K562 (cell line): ENCODE results near the gene TGFA. TPM values are rescaled to one million over a fixed set of nuclear protein-coding genes. Genes with fewer than 3 reads are reported as not detected.

Experiments used
- ATAC-seq: fragments of 200-7000 bp; cut with Tn5 transposase; 3 replicates; pipeline ENCODE4 v1.9.1; 2020; ENCODE audit warnings: moderate library complexity
- Bru-seq: library from RNA; stranded (reverse); fragments of 400-500 nt; gene quantifications from one replicate; lab custom pipeline; 2021; lab: Mats Ljungman, UMichigan
- BruChase-seq, 2 experiments: library from RNA; stranded (reverse); fragments of 400-500 nt; gene quantifications; one replicate each; lab custom pipeline; 2021; lab: Mats Ljungman, UMichigan
- BruUV-seq: library from RNA; stranded (reverse); fragments of 400-500 nt; replicated peaks from 2 replicates; lab custom pipeline; 2021; lab: Mats Ljungman, UMichigan
- CTCF ChIA-PET: fragments of 300-600 bp; formaldehyde crosslinking; extraction: SDS; loops from one replicate; lab custom pipeline; 2021; ENCODE audit warnings: low intra/inter-chr PET ratio; lab: Yijun Ruan, JAX
- POLR2A ChIA-PET: fragments of 300-600, 350-650 bp; sonication (Branson Sonifier 250); formaldehyde crosslinking; extraction: SDS; loops from one replicate; lab custom pipeline; 2021; ENCODE audit warnings: antibody characterized with exemption, inconsistent platforms; lab: Yijun Ruan, JAX
- DNase-seq, 4 experiments: peaks; one replicate each; pipeline versions ENCODE4 v3.0.0 to v3.0.0-alpha.2; 2011 to 2018; ENCODE audit warnings: low spot score in 3 of 4, mixed read lengths in 3 of 4; ENCODE audit errors: extremely low read depth in 1 of 4
- FAIRE-seq: peaks from 2 replicates; lab custom pipeline; 2011; peaks lifted over from hg19 to GRCh38; lab: Jason Lieb, UNC
- H2AFZ ChIP-seq: 2 replicates; pipeline ENCODE4 v1.6.0; 2011; ENCODE audit warnings: low read depth, low read length, control low read depth, inconsistent platforms
- H3K27ac ChIP-seq: fragments of 200-600 bp; 3 replicates; pipeline ENCODE4 v1.8.0; 2011; ENCODE audit warnings: low read depth, mild to moderate bottlenecking, control low read depth, inconsistent platforms, low read length, moderate library complexity, mixed read lengths; ENCODE audit errors: extremely low read depth
- H3K27me3 ChIP-seq, 2 experiments: fragments of 300-600 bp in 1 of 2; 2 replicates in 1 of 2; 3 replicates in 1 of 2; pipeline versions ENCODE4 v1.6.0 to v1.8.0; 2011; ENCODE audit warnings: inconsistent platforms in 2 of 2, low read length in 2 of 2, mild to moderate bottlenecking in 1 of 2, mixed read lengths in 1 of 2, moderate library complexity in 1 of 2; ENCODE audit not compliant: control insufficient read depth in 2 of 2, insufficient read depth in 2 of 2
- H3K36me3 ChIP-seq: fragments of 300-600 bp; 3 replicates; pipeline ENCODE4 v1.8.0; 2011; ENCODE audit warnings: mild to moderate bottlenecking, low read length, inconsistent platforms; ENCODE audit not compliant: control insufficient read depth, insufficient read depth
- H3K4me1 ChIP-seq, 2 experiments: fragments of 200-600 bp in 1 of 2; replicated peaks in 1 of 2; 2 replicates in 1 of 2; 3 replicates in 1 of 2; pipeline versions ENCODE4 v1.5.1 to v1.8.0; 2011; ENCODE audit warnings: inconsistent platforms in 2 of 2, low read length in 2 of 2, mild to moderate bottlenecking in 1 of 2, mixed read lengths in 1 of 2, moderate library complexity in 1 of 2; ENCODE audit not compliant: control insufficient read depth in 2 of 2, insufficient read depth in 2 of 2
- H3K4me2 ChIP-seq: 2 replicates; pipeline ENCODE4 v1.6.1; 2011; ENCODE audit warnings: low read length, control low read depth, inconsistent platforms, mixed read lengths; ENCODE audit not compliant: insufficient read depth
- H3K4me3 ChIP-seq: fragments of 200-600 bp; sonication (generic), shearing (Covaris generic); 2 replicates; pipeline ENCODE4 v1.5.1; 2016; ENCODE audit warnings: control low read depth, inconsistent platforms
- H3K79me2 ChIP-seq: fragments of 200-600 bp; 3 replicates; pipeline ENCODE4 v1.8.0; 2011; ENCODE audit warnings: low read length, inconsistent platforms; ENCODE audit not compliant: control insufficient read depth, insufficient read depth
- H3K9ac ChIP-seq, 2 experiments: 2 replicates each; pipeline versions ENCODE4 v1.6.0 to v1.6.1; 2011; ENCODE audit warnings: low read depth in 2 of 2, low read length in 2 of 2, control low read depth in 1 of 2, inconsistent platforms in 1 of 2, mild to moderate bottlenecking in 1 of 2, mixed read lengths in 1 of 2; ENCODE audit not compliant: insufficient read depth in 1 of 2
- H3K9me1 ChIP-seq: one replicate; pipeline ENCODE4 v1.6.0; 2011; ENCODE audit warnings: inconsistent platforms, mild to moderate bottlenecking, low read length, moderate library complexity; ENCODE audit not compliant: control insufficient read depth, insufficient read depth
- H3K9me3 ChIP-seq: replicated peaks from 2 replicates; pipeline ENCODE4 v1.5.1; 2011; ENCODE audit warnings: low read depth, low read length, inconsistent platforms; ENCODE audit not compliant: control insufficient read depth, insufficient read depth
- H4K20me1 ChIP-seq: replicated peaks from 2 replicates; pipeline ENCODE4 v1.6.1; 2011; ENCODE audit warnings: low read length, inconsistent platforms, mixed read lengths; ENCODE audit not compliant: control insufficient read depth, insufficient read depth
- ATF2 ChIP-seq: sonication (generic); formaldehyde crosslinking; IDR thresholded peaks from 2 replicates; pipeline ENCODE4 v1.8.1; 2022; ENCODE audit warnings: missing genetic modification reagents
- CBFB ChIP-seq: sonication (generic); formaldehyde crosslinking; IDR thresholded peaks from 2 replicates; pipeline ENCODE4 v1.4.0; 2020; ENCODE audit warnings: mild to moderate bottlenecking, missing genetic modification reagents
- CEBPB ChIP-seq: fragments of 450-650 bp; IDR thresholded peaks from 2 replicates; pipeline ENCODE4 v1.6.1; 2016; ENCODE audit warnings: missing genetic modification characterization, missing compliant biosample characterization
- E2F3 ChIP-seq: fragments of 250-450 bp; sonication (Bioruptor Pico); IDR thresholded peaks from 2 replicates; pipeline ENCODE4 v1.4.0; 2020; ENCODE audit warnings: mild to moderate bottlenecking
- HIVEP1 ChIP-seq: fragments of 250-450 bp; sonication (Bioruptor Pico); IDR thresholded peaks from 2 replicates; pipeline ENCODE4 v1.4.0; 2020; ENCODE audit warnings: mild to moderate bottlenecking
- HNRNPLL ChIP-seq: fragments of 200-400 bp; formaldehyde crosslinking; IDR thresholded peaks from 2 replicates; pipeline ENCODE4 v1.6.1; 2017; ENCODE audit warnings: low read length, low read depth, mild to moderate bottlenecking; ENCODE audit not compliant: poor library complexity, severe bottlenecking
- MCM2 ChIP-seq: fragments of 450-650 bp; IDR thresholded peaks from 2 replicates; pipeline ENCODE4 v1.6.1; 2017; ENCODE audit warnings: low read depth, mild to moderate bottlenecking
- PHF21A ChIP-seq: fragments of 450-650 bp; IDR thresholded peaks from 2 replicates; pipeline ENCODE4 v1.6.1; 2017; ENCODE audit warnings: low read depth, borderline replicate concordance
- POLR2AphosphoS5 ChIP-seq: IDR thresholded peaks from 2 replicates; pipeline ENCODE4 v1.6.1; 2011; ENCODE audit warnings: mild to moderate bottlenecking, low read depth, low read length, moderate library complexity; ENCODE audit not compliant: control insufficient read depth, insufficient read depth
- SMARCB1 ChIP-seq: IDR thresholded peaks from 2 replicates; pipeline ENCODE4 v1.6.1; 2011; ENCODE audit warnings: improper control_type of control experiment, low read depth; ENCODE audit not compliant: insufficient read length
- SNIP1 ChIP-seq: fragments of 450-650 bp; IDR thresholded peaks from 2 replicates; pipeline ENCODE4 v1.7.1; 2017; ENCODE audit warnings: low read depth, mild to moderate bottlenecking
- SPI1 ChIP-seq: IDR thresholded peaks from 2 replicates; pipeline ENCODE4 v1.6.1; 2011; ENCODE audit warnings: low read depth, low read length, control low read depth, borderline replicate concordance
- TCF3 ChIP-seq: sonication (generic); formaldehyde crosslinking; IDR thresholded peaks from 2 replicates; pipeline ENCODE4 v1.4.0; 2020; ENCODE audit warnings: mild to moderate bottlenecking, missing genetic modification reagents
- ZFP30 ChIP-seq: fragments of 250-450 bp; sonication (Bioruptor Pico); IDR thresholded peaks from 2 replicates; pipeline ENCODE4 v1.8.0; 2022; ENCODE audit warnings: moderate library complexity, mild to moderate bottlenecking, inconsistent platforms, borderline replicate concordance
- ZNF3 ChIP-seq: fragments of 250-450 bp; sonication (Bioruptor Pico); IDR thresholded peaks from 2 replicates; pipeline ENCODE4 v1.5.0; 2021; ENCODE audit warnings: mild to moderate bottlenecking, moderate library complexity
- ZSCAN29 ChIP-seq: fragments of 450-650 bp; IDR thresholded peaks from 2 replicates; pipeline ENCODE4 v1.6.1; 2017
- ZSCAN32 ChIP-seq: fragments of 450-650 bp; formaldehyde crosslinking; IDR thresholded peaks from 2 replicates; pipeline ENCODE4 v1.4.0; 2020; ENCODE audit warnings: mild to moderate bottlenecking, moderate library complexity
- WGBS: fragments of 100-300 bp; shearing (Covaris generic); methylation state at CpG from one replicate; pipeline ENCODE4 v1.1.6; 2016; ENCODE audit warnings: low coverage, mixed read lengths; ENCODE audit not compliant: insufficient coverage; ENCODE audit errors: missing lambda C conversion rate; 5-methylcytosine and 5-hydroxymethylcytosine counted together
- in situ Hi-C: fragments of 300-500 bp; cut with MboI; formaldehyde crosslinking; loops from 4 replicates; pipeline ENCODE4 v1.15.0; 2018; ENCODE audit warnings: inconsistent platforms, mixed read lengths
- intact Hi-C: fragments of 100-400 bp; cut with micrococcal nuclease; formaldehyde crosslinking; loops from 2 replicates; pipeline ENCODE4 v1.14.2; 2022
- long read RNA-seq, 3 experiments: library from polyadenylated mRNA in 2 of 3; library from RNA in 1 of 3; unstranded in 2 of 3; stranded (forward) in 1 of 3; transcript quantifications; one replicate each; pipeline ENCODE4 v2.0.0, GENCODE V29; 2019 to 2022
- polyA minus RNA-seq, 3 experiments: library from RNA; depleted of rRNA, polyadenylated mRNA; stranded (reverse); fragments of >200 nt; gene quantifications; 2 replicates each; pipeline ENCODE4 v1.2.3, GENCODE V29; 2011
- polyA plus RNA-seq, 8 experiments: library from polyadenylated mRNA; depleted of rRNA in 4 of 8; stranded (reverse) in 5 of 8; unstranded in 3 of 8; fragments of >200 nt; fragmentation: Nextera tagmentation in 2 of 8; fragmentation: Illumina TruSeq in 1 of 8; extraction: Ambion mirVana in 2 of 8; extraction: Trizol in 1 of 8; gene quantifications; 2 replicates each; pipeline versions ENCODE4 v1.2.1 to v1.2.3, GENCODE V29; 2011 to 2014; ENCODE audit warnings: inconsistent platforms in 1 of 8, missing spikeins in 1 of 8
- total RNA-seq, 7 experiments: library from RNA; depleted of rRNA in 6 of 7; stranded (reverse); fragments of >200 nt in 6 of 7; fragmentation: Illumina TruSeq in 2 of 7; extraction: Trizol in 2 of 7; gene quantifications; 2 replicates each; pipeline versions ENCODE4 v1.2.1 to v1.2.3, GENCODE V29; 2011 to 2021; ENCODE audit warnings: low replicate concordance in 1 of 7

Gene TGFA
- not detected in 2 replicates for total RNA-seq (2011; cell fraction: chromatin; rRNA removed; ENCODE audit: low replicate concordance)
- not detected in 2 replicates for total RNA-seq (2011; cell fraction: nucleolus; rRNA removed)
- not detected in 2 replicates for total RNA-seq (2011; cell fraction: nucleoplasm; rRNA removed)
- not detected in 2 replicates for total RNA-seq (2014; rRNA removed)
- total RNA-seq (2014; rRNA removed; fragmentation: Illumina TruSeq; extraction: Trizol) = not detected in 2 replicates
- total RNA-seq (2015; rRNA removed; fragmentation: Illumina TruSeq; extraction: Trizol) = not detected in 2 replicates
- not detected in 2 replicates for total RNA-seq (2021)
- not detected in 2 replicates for polyA plus RNA-seq (2011; rRNA removed)
- not detected in 2 replicates for polyA plus RNA-seq (2011; cell fraction: cytosol; rRNA removed)
- polyA plus RNA-seq (2011; cell fraction: nucleus; rRNA removed) = not detected in 2 replicates
- polyA plus RNA-seq (2012) = 0.04 TPM in 1 of 2 replicates, not detected in the other
- not detected in 2 replicates for polyA plus RNA-seq (2014; fragmentation: Illumina TruSeq; extraction: Trizol)
- not detected for polyA plus RNA-seq (2014; fragmentation: Nextera tagmentation; extraction: Ambion mirVana)
- polyA plus RNA-seq (2014; rRNA removed) = not detected in 2 replicates
- not detected in 2 replicates for polyA minus RNA-seq (2011; rRNA and poly(A)+ RNA removed)
- not detected in 2 replicates for polyA minus RNA-seq (2011; cell fraction: cytosol; rRNA and poly(A)+ RNA removed)
- not detected in 2 replicates for polyA minus RNA-seq (2011; cell fraction: nucleus; rRNA and poly(A)+ RNA removed)
- percentile 13 among the genes with signal in this experiment for Bru-seq, nascent RNA
- percentile 14 among the genes with signal in this experiment for BruChase-seq, experiment 1, labeled RNA remaining after a 2-hour chase
- percentile 17 among the genes with signal in this experiment for BruChase-seq, experiment 2, labeled RNA remaining after a 6-hour chase
- long read RNA-seq, experiment 1 = 0 reads
- long read RNA-seq, experiment 2 = 0 reads
- long read RNA-seq, experiment 3 = 0 reads

GRCh38 chr2:70553584-70554337, at the start of gene TGFA:
TSS of gene TGFA (minus strand) at chr2:70553826. CDS start at chr2:70553767, 59 bp downstream.
- POLR2A ChIA-PET = no interaction called here
- no peaks in the 10 kb centered on the region for H3K9me3 ChIP-seq
- H3K4me3 ChIP-seq = 0 out of 2 replicates have a peak within 1 kb of the TSS, but pooled peaks have one; percentile 10
- intact Hi-C loops = loop anchor here (5.0 to 10.0 kb wide), 2 partner anchors 64 to 91 kb away; no protein-coding TSS in a partner anchor
- no peaks in the 10 kb centered on the region for H3K79me2 ChIP-seq
- peaks cover 0 to 15% of the 10 kb centered on the region in 2 experiments; a peak in 2 of 5 replicates for H3K4me1 ChIP-seq
- no peaks in the 10 kb centered on the region for H3K9me1 ChIP-seq
- no peak within 1 kb of the TSS for H3K27ac ChIP-seq
- FAIRE-seq = no peak
- BruUV-seq = no TSS peak
- H3K36me3 ChIP-seq = no peaks in the 10 kb centered on the region
- H3K27me3 ChIP-seq = peaks cover 41 to 57% of the 10 kb centered on the region in 2 experiments
- 3% methylated on average over 18 of the region's 88 CpGs for WGBS
- H3K9ac ChIP-seq = peak within 1 kb of the TSS in 1 of 2 experiments; percentile 78; a peak in 2 of 4 replicates
- H2AFZ ChIP-seq = no peak within 1 kb of the TSS
- CTCF ChIA-PET = interaction anchor here (1.6 kb wide), 1 partner anchor 94 kb away, joined by 4 read pairs; no protein-coding TSS in a partner anchor
- ATAC-seq = peak; percentile 98
- DNase-seq = peak; percentile 36 to 61 (median 54)
- H3K4me2 ChIP-seq = no peak within 1 kb of the TSS
- in situ Hi-C loops = no loop called here
- no peaks in the 10 kb centered on the region for H4K20me1 ChIP-seq
- TF ChIP-seq ATF2 (CRISPR knock-in tag) (no peak), MCM2 (no peak), ZFP30 (no peak), ZSCAN29 (peak; percentile 98), PHF21A (no peak), SPI1 (no peak), CBFB (CRISPR knock-in tag) (no peak), ZSCAN32 (CRISPR knock-in tag) (no peak), POLR2AphosphoS5 (no peak), CEBPB (no peak), SMARCB1 (no peak), SNIP1 (no peak), HNRNPLL (peak; percentile 60), E2F3 (CRISPR knock-in tag) (no peak), HIVEP1 (CRISPR knock-in tag) (no peak), TCF3 (no peak), ZNF3 (CRISPR knock-in tag) (no peak)
